NCI-H82 treated with DMSO at 0.1 percent for 48 hours (cell line): Measurements from ENCODE around the gene MARCHF3.
"Not testable (repeated sequence)": the region's sequence is repeated elsewhere in the genome, so short reads cannot be mapped to it uniquely, and the experiment has no call there.

Experiments
- DNase-seq: peaks from one replicate; lab custom pipeline; 2025; ENCODE audit not compliant: unreplicated experiment; lab: John Stamatoyannopoulos, UW

MARCHF3 gene

DNA sequence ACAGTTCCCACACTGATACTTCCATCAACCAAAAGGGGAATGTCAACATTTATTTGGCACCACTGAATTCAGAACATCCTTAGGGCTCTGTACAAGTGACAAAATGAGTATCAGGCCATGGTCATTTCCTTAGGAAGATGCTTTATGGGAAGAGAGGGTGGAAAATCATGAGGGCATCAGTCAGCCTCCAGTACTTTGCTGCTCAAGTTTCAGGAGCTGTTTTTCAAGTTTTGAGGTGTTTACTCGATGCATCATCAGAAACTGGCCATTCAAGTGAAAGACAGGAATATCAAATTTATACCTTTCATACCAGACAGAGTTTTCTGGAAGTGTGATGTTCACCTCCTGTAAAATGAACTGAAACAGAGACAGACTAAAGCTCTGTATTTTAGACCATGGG, 21.2 kb upstream of the MARCHF3 start:
- no peak for DNase-seq

DNA sequence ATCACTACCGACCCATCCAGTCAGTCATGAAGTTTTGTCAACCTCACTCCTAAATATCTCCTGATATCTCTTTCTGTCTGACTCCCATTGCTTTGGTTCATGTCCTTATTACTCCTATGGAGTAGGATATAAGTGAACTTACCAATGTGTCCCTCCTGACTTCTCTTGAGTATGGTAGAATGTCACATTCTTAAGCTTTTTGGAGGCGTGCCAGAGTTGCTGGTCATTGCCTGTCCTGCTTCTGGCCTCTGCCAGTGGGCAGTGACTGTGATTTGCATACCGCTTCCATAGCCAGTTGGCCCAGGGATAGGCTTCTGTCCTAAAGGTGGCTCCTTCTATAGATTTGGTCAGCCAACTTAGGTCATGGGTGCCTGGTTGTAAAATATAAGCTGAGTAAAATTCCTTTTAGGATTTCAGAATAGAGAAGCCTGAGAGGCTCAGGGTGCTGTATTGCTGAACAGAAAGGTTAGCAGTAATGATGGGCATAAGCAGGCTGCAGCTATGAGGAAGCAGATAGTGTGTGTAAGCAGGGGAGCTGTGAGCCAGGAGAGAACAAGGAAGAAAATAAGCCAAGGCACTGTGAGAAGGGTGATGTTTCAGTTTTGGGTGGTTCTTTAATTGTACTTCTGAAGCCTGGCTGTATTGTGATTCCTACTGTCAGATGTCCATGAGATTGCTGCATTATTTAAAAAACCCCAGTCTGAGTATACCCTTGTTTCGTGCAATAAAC, 16.1 kb upstream of the MARCHF3 start:
- DNase-seq = no peak

DNA sequence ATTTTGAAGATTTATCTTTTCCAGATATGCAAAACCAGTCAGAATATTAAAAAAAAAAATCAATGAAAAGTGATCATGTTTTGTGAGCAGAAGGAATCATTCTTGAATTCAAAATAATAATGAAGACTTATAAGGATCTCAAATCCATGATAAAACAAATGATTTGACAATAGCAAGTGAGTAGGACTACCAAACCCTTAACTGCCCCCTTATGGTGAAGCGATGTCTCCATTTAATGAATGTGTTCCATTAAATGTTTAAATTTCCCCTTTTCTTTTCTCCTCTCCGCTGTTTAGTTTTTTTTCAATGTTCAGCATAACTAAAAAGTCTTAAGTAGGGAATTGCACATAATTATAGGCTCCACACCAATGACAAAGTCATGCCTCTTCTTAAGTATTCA, 12.2 kb upstream of the MARCHF3 start:
- no peak for DNase-seq

DNA sequence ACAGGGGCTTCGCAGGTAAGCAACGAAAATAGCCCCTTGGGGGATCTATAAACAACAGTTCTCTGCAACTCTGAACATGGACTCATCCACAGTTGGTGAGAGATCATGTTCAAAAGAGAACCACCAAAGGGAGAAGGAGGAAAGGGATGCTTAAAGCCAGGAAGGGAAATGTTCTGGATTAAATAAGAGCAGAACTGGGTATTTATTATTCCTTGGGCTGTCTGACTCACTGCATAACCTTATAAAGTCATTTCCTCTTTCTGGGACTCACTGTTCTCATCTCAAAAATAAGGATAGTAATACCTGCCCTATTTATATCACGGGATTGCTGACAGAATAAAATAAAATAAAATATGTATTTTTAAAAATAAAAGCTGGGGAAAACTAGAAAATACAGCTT, 11.2 kb upstream of the MARCHF3 start:
- DNase-seq = no peak

DNA sequence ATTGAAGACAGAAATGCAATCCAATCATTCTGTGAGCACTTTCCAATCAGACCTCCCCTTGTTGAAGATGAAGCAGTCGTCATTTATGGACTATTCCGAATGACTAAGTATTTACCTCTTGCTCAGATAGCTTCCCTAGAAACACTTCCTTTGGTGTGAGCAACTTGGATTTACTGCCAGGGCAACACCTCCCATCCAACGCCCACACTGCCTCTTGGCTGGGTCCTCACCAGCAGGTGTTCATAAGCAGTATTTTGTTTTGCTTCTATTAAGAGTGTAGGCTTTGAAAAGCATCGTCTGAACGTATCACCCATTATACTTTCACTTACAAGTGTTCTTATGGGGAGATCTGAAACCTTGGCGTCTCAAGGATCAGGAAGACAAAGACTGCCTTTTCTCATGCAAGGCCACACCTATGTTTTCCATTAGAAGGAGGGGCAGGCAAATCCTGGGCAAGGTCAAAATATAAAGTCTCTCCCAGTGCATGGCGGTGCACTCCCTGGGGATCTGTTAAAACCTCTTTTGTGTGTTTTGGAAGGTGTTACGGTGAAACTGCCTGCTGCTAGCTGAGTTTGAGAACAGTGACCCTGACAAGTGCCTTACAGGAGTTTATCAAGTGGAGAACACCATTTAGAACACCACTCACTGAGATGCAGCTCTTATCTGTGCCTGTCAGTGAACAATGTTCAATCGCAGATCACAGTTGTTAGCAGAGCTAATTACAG, 10.6 kb upstream of the MARCHF3 start:
- no peak for DNase-seq

DNA sequence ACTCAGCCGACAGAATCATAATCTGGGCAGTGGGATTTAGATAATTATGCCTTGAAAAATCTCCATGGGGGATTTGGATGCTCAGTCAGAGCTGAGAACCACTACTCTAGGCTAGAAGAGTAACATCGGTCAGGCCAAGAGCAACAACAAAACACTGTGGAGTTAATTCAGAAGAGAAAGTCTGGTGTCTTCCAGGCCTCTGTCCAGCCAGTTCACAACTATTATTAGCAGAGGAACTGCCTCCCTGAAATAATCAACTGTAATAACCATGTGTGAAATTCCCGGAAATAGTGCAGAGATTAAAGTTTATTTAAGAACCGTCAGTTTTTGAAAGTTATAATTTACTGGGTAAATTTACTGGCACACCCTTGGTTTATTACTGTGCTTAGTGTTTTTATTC, 8.2 kb upstream of the MARCHF3 start:
- DNase-seq = no peak

DNA sequence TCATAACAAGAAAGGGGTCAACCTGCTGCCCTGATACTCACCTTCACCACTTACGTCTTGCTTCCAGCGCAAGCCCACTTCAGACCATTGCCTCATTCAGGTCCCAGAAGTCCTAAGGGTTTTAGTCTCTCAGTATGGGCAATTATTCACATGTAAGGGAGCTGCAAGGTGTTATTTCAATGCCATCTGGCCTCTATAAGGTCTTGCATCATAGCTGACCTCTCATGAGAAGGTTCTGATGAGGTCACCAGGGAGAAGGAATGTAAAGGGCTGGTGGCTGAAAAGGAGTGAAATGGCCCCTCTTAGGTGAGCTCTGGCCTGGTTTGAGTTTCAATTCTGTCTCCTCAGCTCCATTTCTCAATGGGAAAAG, 1.5 kb upstream of the MARCHF3 start:
- DNase-seq = no peak

DNA sequence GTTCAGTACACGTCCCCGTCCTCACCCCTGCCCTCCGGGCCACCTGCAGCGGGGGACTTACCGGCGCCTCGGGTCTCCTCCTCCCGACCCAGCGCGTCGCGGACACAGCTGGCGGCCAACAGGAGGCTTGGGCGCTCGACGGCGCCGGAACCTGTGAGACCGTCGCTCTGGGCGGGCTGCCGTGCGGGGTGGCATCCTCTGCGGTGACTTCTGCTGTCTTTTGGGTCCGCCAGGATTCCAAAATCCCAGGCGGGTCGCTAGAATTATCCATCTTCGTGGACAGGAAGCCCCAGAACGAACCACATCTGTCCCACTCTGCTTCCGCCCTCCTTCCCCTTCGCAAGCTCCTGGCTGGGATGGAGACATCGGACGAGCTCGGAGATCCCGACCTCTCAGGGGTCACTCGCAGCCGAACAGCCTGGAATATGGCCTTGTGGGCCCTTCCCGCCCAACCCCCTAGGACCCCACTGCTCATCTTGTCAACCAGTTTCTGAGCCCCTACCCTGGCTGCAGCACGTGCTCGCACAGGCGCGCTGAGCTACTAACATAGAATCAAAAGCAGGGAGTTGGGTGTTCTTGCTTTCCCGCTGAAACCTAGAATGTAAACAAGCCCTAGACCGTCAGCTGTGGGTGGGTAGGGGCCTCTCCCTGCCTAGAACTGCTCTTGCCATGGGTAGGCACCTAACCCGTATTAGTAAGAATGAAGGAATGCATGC, 947 bp upstream of the MARCHF3 start:
- DNase-seq = no peak

DNA sequence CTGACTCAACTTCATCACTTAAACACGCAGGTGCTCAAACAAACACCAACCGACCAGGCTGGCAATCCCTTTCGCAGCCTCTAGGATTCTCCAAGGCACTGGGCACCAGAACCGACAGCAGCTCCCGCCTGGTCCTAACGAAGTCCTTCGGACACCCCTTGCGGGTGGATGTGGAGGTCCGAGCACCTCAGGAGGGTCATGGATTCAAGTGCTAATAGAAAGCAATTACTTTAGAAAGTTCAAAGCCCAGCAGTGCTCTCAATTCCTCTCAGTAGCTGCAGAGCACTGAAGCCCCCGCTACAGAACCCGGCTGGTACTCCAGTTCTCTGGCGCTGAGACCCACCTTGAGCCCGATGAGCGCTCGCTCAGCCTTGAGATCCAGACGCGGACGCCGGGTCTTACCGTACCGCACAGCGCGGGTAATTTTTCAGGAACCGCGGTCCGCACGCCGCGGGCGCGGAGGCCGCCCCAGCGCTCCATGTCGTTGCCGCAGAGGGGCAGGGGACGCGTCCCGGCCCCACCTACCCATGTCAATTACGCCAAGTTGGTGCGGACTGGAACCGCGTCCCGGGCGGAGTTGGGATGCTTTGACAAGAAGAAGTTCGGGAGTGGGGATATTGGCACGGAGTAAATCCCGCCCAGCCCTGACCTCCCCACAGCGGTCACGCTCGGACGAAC, 638 bp downstream of the MARCHF3 start:
- DNase-seq = no peak

DNA sequence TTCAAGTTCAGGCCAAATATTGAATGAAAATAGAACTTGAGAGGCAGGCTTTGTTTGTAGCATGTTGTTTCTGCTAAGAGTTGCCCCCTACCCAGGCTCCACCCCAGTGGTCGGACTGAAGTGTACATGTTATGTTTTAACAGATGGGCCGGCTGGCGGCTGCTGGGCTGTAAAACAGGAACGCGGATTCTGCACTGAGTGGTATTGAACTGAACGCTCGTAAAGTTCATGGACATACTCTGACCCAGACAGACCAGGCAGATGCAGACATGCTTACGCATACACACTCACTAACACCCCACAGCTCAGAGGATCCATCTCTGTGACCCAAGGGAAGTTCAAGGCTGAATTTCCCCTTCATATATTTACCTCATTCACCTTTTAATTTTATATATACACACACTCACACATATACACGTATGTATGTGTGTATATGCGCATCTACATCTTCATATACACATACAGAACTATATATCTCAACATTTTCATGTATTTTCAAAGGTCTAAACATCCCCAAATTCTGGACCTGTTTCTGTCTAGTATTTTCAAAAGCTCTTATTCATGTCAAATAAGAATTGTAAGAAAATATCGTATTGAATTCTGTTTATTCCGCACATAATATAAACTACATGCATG, 1.4 kb downstream of the MARCHF3 start:
- peak; percentile 35 for DNase-seq

DNA sequence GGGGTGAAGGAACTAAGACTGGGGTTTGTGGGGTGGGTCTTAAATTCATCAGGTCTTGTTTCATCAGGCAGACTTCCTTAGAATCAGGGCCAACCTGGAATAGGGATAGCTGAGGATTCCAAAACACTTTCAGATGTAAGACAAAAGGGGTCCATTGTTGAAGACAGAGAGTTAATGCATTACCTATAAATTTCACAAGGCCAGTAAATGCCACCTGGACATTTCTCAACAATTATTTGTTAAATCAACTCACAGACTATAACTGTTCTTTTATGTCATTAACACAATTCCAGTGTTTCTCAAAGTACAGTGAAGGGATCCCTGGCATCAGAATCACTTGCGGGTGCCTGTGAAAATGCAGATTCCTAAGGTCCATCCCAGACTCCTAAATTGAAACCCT, 2.8 kb downstream of the MARCHF3 start:
- no peak for DNase-seq

DNA sequence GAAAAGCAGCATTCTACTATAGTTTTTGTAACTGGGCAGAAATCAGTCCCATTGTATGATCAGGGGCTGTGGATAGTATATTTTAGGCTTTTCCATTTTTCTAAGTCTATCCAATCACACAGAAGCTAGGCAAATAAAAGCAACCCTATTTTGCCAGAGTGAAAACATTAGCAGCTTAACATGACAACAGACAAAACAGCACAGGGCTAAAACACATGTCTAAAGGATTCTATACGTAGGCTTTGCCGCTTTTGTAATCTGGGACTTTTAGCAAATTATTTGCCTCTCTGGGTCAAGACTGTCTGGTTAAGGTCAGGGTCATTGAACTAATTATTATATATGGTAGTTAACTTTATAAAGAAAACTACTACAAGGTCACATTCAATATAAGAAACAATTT, 4.2 kb downstream of the MARCHF3 start:
- DNase-seq = no peak

DNA sequence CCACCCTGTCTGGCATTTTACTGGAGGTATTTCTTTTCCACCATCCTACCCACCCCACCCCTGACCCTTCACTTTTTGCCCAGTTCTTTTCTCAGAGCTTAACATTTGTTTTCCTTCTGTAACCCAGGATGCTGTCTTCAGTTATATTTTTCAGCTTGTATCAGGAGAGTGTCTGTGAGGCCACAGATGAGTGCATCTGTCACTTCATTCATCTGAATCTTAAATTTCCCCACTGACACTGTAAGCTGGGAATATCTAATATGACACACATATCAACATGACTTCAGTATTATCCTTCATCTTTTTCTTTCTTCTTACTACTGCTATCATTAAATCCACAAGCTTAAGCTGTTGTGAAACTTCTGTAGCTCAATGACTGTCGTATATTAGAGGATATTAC, 4.9 kb downstream of the MARCHF3 start:
- DNase-seq = no peak

DNA sequence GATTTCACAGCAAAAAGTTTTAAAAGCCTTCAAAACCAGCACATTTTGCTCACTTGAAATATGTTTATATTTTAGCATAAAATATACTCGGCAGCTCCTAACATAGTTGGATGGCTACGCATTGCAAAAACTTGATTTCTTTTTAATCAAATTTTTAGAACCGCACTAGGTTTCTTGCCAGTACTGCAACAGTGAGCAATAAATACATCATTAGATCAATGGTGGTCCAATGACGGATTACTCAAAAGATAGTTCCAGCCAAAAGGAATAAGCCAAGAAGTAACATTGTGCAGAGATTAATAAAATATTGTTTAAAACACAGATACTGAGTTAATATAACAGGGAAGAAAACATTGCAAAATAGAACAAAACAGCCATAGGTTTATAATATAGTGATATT, 5.5 kb downstream of the MARCHF3 start:
- no peak for DNase-seq

DNA sequence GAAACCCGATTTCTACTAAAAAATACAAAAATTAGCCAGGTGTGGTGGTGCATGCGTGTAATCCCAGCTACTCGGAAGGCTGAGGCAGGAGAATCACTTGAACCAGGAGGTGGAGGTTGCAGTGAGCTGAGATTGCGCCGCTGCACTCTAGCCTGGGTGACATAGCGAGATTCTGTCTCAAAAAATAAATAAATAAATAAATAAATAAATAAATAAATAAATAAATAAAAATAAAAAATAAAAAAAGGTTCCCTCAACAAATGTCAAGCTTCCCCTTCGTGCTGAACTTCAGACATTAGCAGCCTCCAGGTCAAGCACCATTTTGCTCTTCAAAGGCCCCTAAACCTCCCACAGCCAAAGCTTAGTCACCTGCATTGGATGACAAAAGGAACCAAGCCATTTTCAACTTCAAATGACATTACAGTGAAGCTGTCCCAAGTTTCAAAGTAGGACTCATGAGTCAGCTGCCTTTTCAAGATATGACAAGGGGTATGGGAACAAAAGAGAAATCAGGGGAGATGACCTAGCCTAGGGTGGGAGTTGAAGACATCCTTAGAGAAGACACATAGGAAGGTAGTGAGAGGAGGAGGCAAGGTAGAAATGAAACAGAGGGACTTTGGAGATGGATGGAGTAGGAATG, 6.7 kb downstream of the MARCHF3 start:
- DNase-seq = not testable (repeated sequence)

DNA sequence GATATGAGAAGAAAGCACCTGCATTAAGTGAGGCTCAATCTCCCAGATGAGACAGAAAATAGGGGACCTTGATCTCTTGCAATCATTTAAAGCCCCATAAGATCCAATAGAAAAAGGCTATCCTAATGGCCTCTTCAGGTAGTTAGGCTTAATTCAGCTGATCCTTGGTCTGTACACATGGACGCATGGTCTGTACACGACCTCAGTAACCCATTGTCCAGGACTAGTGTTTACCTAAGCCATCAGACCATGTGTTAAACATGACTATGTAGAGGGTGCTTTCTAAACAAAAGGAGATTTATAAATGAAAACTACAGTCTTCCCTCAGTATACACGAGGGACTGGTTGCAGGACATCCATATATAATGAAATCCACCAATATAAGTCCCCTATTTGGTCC, 7.5 kb downstream of the MARCHF3 start:
- no peak for DNase-seq

DNA sequence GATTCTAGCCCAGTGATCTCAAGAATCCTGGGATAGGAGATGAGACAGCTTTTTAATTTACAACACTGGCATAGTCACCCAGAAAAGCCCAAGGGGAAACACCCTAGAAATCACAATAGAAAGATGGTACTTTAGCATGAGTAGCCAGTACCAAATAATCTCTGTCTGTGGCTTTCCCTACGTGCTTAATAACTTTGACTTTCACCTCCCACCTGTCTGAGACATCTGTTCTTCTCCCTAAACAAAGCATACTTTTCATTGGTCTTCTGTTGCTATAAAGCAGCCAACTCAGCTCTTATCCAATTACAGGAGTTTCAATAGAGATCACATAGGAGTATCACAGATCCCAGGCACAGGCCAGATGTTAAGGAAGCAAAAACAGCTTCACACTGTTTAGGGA, 10.4 kb downstream of the MARCHF3 start:
- DNase-seq = peak; percentile 94

DNA sequence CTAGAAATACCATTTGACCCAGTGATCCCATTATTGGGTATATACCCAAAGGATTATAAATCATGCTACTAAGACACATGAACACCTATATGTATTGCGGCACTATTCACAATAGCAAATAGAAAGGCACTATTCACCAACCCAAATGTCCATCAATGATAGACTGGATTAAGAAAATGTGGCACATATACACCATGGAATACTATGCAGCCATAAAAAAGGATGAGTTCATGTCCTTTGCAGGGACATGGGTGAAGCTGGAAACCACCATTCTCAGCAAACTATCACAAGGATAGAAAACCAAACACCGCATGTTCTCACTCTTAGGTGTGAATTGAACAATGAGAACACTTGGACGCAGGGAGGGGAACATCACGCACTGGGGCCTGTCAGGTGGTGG, 13.6 kb downstream of the MARCHF3 start:
- DNase-seq = not testable (repeated sequence)

DNA sequence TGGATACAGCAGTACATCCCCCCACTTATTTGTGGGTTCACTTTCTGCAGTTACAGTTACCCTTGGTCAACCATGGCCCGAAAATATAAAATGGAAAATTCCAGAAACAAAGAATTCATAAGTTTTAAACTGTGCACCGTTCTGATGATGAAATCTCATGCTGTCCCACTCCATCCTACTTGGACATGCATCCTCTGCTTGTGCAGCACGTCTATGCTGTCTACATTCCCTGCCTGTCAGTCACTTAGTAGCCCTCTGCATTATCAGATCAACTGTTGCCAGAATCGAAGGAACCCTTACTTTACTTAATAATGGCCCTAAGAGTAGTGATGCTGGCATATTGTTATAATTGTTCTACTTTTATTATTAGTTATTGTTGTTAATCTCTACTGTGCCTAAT, 14.6 kb downstream of the MARCHF3 start:
- DNase-seq = no peak

DNA sequence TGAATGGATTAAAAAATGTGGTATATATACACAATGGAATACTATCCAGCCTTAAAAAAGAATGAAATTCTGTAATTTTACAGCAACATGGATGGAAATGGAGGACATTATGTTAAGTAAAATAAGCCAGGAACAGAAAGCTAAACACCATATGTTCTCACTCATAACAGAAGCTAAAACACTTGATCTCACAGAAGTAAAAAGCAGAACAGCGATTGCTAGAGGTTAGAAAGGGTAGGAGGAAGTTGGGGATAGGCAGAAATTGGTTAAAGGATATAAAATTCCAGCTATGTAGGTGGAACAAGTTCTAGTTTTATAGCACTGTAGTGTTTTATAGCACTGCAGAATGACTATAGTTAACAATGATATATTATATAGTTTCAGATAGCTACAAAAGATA, 15.8 kb downstream of the MARCHF3 start:
- no peak for DNase-seq

DNA sequence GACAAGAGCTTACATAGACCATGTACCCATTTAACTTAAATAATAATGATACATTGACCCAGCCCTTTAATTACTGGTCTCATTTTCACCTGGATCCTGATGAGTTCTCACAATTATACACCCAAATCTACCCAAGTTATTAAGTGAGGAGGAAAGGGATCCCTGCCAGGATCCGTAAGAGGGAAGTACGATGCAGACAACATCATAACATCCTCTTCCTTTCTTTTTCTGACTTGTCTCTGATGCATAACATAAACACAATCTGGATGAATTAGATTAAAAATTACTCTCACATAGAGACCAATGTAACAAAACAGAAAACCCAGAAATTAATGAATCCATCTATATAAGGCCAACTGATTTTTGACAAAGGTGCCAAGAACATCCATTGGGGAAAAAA, 17.0 kb downstream of the MARCHF3 start:
- DNase-seq = no peak
